ENCODE data around the gene CCDC83.

Gene CCDC83

DNA sequence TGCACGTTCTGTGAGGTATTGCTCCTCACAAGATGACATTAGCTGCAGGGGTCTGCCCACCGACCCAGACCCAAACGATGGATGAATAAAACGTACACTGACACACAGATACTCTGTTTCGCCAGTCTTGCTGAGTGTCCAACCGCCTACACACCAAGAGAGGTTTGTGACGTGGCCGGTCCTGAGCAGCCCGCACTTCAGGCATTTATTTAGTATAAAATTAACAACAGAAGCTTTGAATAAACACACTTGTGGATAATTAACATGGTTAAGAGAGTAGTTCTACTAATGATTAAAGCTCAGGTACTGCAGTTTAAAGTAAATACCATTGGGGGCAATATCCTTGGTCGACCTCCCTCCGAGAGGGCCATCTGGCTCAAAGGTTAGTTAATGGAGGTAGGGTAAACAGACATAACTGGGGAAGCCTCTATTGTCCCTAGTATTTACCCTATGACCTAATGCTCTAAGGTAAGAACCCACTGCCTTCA is 75.7 kb downstream of the CCDC83 start:
- Histone ChIP-seq H3K36me3 (ENCODE audit: insufficient read depth, low read length) (no peaks in the 10 kb centered on the region), H3K4me3 (ENCODE audit: low read depth in 1 of 2, low read length in 2 of 2) (no peak overlapping the region), H3K9me3 (ENCODE audit: low read length) (no peaks in the 10 kb centered on the region), H3K9ac (ENCODE audit: low read length) (no peak overlapping the region), H3K27me3 (ENCODE audit: control insufficient read depth in 1 of 2, insufficient read depth in 2 of 2, low read length in 2 of 2) (no peaks in the 10 kb centered on the region), H3K27ac (ENCODE audit: low read depth, low read length) (no peak overlapping the region), H3K4me1 (ENCODE audit: insufficient read depth, low read length) (no peaks in the 10 kb centered on the region)

DNA sequence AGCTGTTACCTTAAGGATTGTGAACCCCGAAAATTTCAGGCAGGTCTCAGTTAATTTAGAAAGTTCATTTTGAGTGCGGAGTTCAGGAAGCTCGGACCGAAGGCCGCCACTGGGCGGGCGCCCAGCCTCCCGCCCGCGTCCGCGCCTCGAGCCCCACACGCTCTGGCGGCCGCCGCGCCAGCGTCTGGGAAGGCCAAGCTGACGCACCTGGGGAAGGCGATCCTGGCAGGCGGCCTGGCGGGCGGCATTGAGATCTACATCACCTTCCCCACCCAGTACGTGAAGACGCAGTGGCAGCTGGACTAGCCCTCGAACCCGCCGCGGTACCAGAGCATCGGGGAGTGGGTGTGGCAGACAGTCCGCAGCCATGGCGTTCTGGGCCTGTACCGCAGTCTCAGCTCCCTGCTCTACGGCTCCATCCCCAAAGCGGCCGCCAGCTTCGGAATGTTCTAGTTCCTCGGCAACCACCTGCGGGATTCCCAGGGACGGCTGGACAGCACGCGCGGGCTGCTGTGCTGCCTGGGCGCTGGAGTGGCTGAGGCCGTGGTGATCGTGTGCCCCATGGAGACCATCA is 79.5 kb downstream of the CCDC83 start:
- no peaks in the 10 kb centered on the region for H3K27me3 ChIP-seq (ENCODE audit: control insufficient read depth in 1 of 2, insufficient read depth in 2 of 2, low read length in 2 of 2)
- no peaks in the 10 kb centered on the region for H3K36me3 ChIP-seq (ENCODE audit: insufficient read depth, low read length)
- no peak overlapping the region for H3K4me3 ChIP-seq (ENCODE audit: low read depth in 1 of 2, low read length in 2 of 2)
- no peaks in the 10 kb centered on the region for H3K4me1 ChIP-seq (ENCODE audit: insufficient read depth, low read length)
- no peak overlapping the region for H3K27ac ChIP-seq (ENCODE audit: low read depth, low read length)
- H3K9ac ChIP-seq (ENCODE audit: low read length) = no peak overlapping the region
- no peaks in the 10 kb centered on the region for H3K9me3 ChIP-seq (ENCODE audit: low read length)

DNA sequence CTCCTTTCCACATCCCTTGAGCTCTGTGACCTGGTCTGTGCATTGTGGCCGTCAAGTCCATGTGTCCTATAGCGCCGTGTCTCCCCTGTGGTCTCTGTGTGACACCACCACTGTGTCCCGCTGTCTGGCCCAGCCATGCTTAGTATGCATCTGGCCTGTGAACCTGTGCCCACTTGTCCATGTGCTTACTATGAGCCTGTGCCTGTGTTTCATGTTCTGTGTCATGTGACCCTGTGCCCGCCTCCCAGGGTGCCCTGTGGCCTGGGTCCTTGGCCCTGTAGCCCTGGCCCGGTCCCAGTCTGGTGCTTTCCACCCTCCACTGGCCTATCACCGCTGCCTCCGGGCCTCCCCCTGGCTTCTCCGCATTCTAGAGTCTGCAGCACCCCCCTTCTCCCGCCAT is 80.6 kb downstream of the CCDC83 start:
- no peaks in the 10 kb centered on the region for H3K9me3 ChIP-seq (ENCODE audit: low read length)
- no peaks in the 10 kb centered on the region for H3K36me3 ChIP-seq (ENCODE audit: insufficient read depth, low read length)
- H3K4me3 ChIP-seq (ENCODE audit: low read depth in 1 of 2, low read length in 2 of 2) = no peak overlapping the region
- H3K27me3 ChIP-seq (ENCODE audit: control insufficient read depth in 1 of 2, insufficient read depth in 2 of 2, low read length in 2 of 2) = no peaks in the 10 kb centered on the region
- H3K27ac ChIP-seq (ENCODE audit: low read depth, low read length) = no peak overlapping the region
- H3K4me1 ChIP-seq (ENCODE audit: insufficient read depth, low read length) = no peaks in the 10 kb centered on the region
- no peak overlapping the region for H3K9ac ChIP-seq (ENCODE audit: low read length)

DNA sequence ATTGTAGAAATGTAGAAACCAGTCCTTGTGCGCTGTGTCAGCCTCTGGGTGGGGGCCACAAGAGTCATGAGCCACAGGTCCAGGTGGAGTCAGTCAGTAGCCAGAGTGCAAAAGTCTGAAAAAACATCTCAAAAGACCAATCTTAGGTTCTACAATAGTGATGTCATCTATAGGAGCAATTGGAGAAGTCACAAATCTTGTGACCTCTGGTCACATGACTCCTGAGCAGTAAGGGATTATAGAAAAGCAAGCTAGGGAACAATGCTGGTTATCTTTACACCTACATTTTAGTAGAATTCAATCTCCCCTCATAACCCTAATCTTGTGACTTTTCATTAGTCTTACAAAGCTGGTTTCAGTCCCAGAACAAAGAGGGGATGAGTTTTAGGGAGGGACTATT is 82.7 kb downstream of the CCDC83 start:
- Histone ChIP-seq H3K9me3 (ENCODE audit: low read length) (no peaks in the 10 kb centered on the region), H3K27ac (ENCODE audit: low read depth, low read length) (no peak overlapping the region), H3K36me3 (ENCODE audit: insufficient read depth, low read length) (no peaks in the 10 kb centered on the region), H3K4me3 (ENCODE audit: low read depth in 1 of 2, low read length in 2 of 2) (no peak overlapping the region), H3K9ac (ENCODE audit: low read length) (no peak overlapping the region), H3K27me3 (ENCODE audit: control insufficient read depth in 1 of 2, insufficient read depth in 2 of 2, low read length in 2 of 2) (no peaks in the 10 kb centered on the region), H3K4me1 (ENCODE audit: insufficient read depth, low read length) (no peaks in the 10 kb centered on the region)

DNA sequence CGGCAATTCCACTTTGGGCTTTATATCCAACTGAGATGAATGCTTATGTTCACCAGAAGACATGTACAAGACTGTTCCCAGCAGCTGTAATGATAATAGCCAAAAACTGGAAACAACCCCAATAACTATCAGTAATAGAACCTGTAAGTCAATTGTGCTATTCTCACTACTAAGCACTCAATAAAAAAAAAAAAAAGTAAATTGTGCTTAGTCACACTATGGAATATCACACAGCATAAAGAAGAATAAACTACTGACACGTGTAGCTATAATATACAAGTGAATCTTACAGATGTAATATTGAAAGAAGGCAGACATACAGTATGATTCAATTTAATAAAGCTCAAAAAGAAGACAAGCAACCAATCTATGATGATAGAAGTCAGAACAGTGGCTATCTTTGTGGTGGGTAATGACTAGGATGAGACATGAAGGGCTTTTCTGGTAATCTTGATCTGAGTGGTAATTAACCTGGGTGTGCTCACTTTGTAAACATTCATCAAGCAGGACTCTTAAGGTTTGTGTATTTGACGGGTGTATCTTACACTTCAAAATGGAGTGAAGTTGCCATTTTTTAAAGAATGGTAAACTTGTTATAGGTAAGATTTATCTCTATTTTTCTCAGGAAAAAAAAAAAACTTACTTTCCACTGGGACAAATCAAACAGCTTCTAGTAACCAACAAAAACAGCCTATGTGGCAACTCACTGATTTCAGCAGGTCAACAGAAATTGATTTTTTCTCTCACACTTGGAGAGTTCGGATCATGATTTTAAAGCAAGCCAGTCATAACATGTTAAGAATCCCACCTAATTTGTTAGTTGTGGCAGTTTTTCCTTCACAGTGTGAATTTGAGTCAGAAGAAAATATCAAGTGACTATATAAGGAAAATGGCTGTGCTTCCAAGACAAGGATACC is 84.2 kb downstream of the CCDC83 start:
- Histone ChIP-seq H3K4me1 (ENCODE audit: insufficient read depth, low read length) (no peaks in the 10 kb centered on the region), H3K27ac (ENCODE audit: low read depth, low read length) (no peak overlapping the region), H3K9me3 (ENCODE audit: low read length) (no peaks in the 10 kb centered on the region), H3K4me3 (ENCODE audit: low read depth in 1 of 2, low read length in 2 of 2) (no peak overlapping the region), H3K9ac (ENCODE audit: low read length) (no peak overlapping the region), H3K36me3 (ENCODE audit: insufficient read depth, low read length) (no peaks in the 10 kb centered on the region), H3K27me3 (ENCODE audit: control insufficient read depth in 1 of 2, insufficient read depth in 2 of 2, low read length in 2 of 2) (no peaks in the 10 kb centered on the region)

DNA sequence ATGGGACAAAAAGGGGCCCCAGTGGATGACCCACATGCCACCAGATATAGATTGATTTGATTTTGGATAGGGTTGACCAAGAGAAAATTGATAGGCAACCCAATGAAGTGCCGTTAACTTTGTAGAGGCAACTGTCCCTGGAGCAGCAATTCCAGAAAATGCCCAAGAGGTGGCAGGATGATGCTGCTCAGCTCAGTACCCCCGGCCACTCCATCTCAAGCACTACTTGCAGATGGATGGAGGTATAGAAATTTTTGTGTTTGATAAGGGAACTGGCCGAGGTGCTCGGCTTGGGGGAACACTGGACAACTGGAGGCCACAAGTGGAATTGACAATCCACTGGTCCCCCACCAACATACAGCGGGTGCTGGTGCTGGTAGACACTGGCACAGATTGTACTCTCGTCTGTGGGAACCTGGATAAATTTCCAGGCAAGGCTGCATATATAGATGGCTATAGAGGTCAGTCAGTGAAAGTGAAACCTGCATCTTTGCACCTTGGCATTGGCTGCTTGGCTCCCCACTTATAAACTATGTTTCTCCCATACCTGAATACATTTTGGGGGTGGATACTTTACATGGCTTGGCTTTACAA is 86.3 kb downstream of the CCDC83 start:
- Histone ChIP-seq H3K27me3 (ENCODE audit: control insufficient read depth in 1 of 2, insufficient read depth in 2 of 2, low read length in 2 of 2) (no peaks in the 10 kb centered on the region), H3K9me3 (ENCODE audit: low read length) (no peaks in the 10 kb centered on the region), H3K27ac (ENCODE audit: low read depth, low read length) (no peak overlapping the region), H3K4me3 (ENCODE audit: low read depth in 1 of 2, low read length in 2 of 2) (no peak overlapping the region), H3K4me1 (ENCODE audit: insufficient read depth, low read length) (no peaks in the 10 kb centered on the region), H3K36me3 (ENCODE audit: insufficient read depth, low read length) (no peaks in the 10 kb centered on the region), H3K9ac (ENCODE audit: low read length) (no peak overlapping the region)

DNA sequence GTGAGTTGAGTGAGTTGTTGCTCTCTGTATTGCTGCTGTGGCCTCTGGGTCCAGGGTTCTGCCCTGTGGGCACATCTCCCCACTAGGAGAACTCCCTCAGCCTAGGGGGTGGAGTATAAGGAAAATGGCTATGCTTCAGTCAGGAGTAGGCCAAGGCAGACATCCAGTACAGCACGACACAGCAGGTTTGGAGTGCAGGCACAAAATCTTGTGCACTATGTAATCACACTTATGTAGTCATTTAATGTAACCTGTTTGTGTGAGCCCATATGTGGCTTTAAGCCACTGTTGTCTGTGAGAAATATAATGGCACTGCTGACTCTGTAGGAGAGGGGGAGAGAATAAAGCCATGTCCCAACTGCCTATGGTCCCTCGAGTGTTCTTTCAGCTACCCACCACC is 90.1 kb downstream of the CCDC83 start:
- Histone ChIP-seq H3K9me3 (ENCODE audit: low read length) (no peaks in the 10 kb centered on the region), H3K4me3 (ENCODE audit: low read depth in 1 of 2, low read length in 2 of 2) (no peak overlapping the region), H3K36me3 (ENCODE audit: insufficient read depth, low read length) (no peaks in the 10 kb centered on the region), H3K4me1 (ENCODE audit: insufficient read depth, low read length) (peaks cover 12% of the 10 kb centered on the region), H3K27ac (ENCODE audit: low read depth, low read length) (no peak overlapping the region), H3K9ac (ENCODE audit: low read length) (no peak overlapping the region), H3K27me3 (ENCODE audit: control insufficient read depth in 1 of 2, insufficient read depth in 2 of 2, low read length in 2 of 2) (no peaks in the 10 kb centered on the region)

DNA sequence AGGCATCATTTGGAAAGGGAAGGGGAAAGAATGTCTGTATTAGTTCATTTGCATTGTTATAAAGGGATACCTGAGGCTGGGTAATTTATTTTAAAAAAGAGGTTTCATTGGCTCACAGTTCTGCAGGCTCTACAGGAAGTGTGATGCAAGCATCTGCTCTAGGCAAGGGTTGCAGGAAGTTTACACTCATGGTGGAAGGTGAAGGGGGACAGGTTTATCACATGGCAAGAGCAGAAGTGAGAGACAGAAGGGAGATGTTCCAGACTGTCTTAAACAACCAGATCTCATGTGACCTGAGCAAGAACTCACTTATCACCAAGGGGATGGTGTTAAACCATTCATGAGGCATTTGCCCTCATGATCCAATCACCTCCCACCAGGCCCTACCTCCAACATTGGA is 90.6 kb downstream of the CCDC83 start:
- Histone ChIP-seq H3K27ac (ENCODE audit: low read depth, low read length) (no peak overlapping the region), H3K9ac (ENCODE audit: low read length) (no peak overlapping the region), H3K4me3 (ENCODE audit: low read depth in 1 of 2, low read length in 2 of 2) (no peak overlapping the region), H3K9me3 (ENCODE audit: low read length) (no peaks in the 10 kb centered on the region), H3K36me3 (ENCODE audit: insufficient read depth, low read length) (no peaks in the 10 kb centered on the region), H3K4me1 (ENCODE audit: insufficient read depth, low read length) (peaks cover 12% of the 10 kb centered on the region), H3K27me3 (ENCODE audit: control insufficient read depth in 1 of 2, insufficient read depth in 2 of 2, low read length in 2 of 2) (no peaks in the 10 kb centered on the region)

DNA sequence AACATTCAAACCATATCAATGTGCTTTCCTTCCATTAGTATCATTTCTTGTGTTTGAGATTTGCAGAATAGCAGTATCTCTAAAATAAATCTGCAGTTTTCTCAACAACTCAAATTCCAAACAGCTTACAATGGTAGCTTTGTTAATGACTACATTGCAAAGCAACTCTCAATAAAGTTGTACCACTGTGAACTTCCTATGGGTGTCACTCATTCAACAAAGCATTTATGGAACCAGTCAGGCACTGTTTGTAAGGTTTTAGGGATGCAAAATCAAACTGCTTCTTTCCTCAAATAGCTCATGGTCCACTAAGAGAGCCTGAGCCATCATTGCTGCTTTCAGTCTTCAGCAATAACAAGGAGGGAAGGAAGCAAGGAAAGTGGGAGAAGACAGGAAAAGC is 91.0 kb downstream of the CCDC83 start:
- Histone ChIP-seq H3K27ac (ENCODE audit: low read depth, low read length) (no peak overlapping the region), H3K9ac (ENCODE audit: low read length) (no peak overlapping the region)

DNA sequence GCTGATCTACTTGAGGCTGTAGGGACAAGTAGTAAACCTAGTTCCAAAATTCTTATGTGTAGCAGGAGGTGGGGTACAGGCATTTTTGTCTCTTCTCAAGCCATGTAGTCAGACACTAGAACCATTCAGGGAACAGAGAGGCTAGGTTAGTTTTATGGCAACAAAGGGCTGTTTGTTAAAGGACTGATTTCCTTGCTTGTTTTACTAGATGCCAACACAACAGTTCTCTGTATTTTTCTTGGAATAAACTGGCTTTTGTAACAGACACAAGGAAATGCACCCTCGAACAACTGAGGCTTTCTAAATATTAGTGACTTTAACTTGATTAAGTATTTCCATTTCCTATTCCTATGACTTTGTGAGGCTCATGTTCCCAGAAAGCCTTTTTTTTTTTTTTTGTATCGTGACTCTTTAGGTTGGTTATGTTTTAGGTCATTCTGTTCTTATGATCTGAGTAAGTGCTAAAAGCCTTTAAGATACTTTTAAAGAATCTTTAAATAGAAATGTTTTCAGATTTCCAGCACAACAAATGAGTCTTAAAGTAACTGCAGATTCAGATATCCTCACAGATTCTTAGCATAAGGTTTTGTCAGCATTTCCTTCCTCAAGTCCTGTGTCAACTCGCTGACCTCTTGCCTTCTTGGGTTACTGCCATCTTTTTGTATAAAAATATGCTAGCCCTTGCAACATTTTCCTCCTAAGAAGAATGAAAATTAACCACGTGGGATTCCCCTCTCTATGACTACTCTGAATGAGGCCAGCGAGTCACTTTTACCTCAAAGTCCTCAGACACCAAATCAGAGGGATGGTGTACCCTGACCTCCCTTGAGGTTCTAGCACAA is 92.5 kb downstream of the CCDC83 start:
- Histone ChIP-seq H3K4me1 (ENCODE audit: insufficient read depth, low read length) (peaks cover 12% of the 10 kb centered on the region), H3K27me3 (ENCODE audit: control insufficient read depth in 1 of 2, insufficient read depth in 2 of 2, low read length in 2 of 2) (no peaks in the 10 kb centered on the region), H3K36me3 (ENCODE audit: insufficient read depth, low read length) (no peaks in the 10 kb centered on the region), H3K9ac (ENCODE audit: low read length) (no peak overlapping the region), H3K9me3 (ENCODE audit: low read length) (no peaks in the 10 kb centered on the region), H3K4me3 (ENCODE audit: low read depth in 1 of 2, low read length in 2 of 2) (no peak overlapping the region), H3K27ac (ENCODE audit: low read depth, low read length) (no peak overlapping the region)

More for the DNA sequence above, 91.0 kb downstream of the CCDC83 start:
- H3K4me3 ChIP-seq (ENCODE audit: low read depth in 1 of 2, low read length in 2 of 2) = no peak overlapping the region
- H3K4me1 ChIP-seq (ENCODE audit: insufficient read depth, low read length) = peaks cover 12% of the 10 kb centered on the region
- no peaks in the 10 kb centered on the region for H3K36me3 ChIP-seq (ENCODE audit: insufficient read depth, low read length)
- no peaks in the 10 kb centered on the region for H3K9me3 ChIP-seq (ENCODE audit: low read length)
- H3K27me3 ChIP-seq (ENCODE audit: control insufficient read depth in 1 of 2, insufficient read depth in 2 of 2, low read length in 2 of 2) = no peaks in the 10 kb centered on the region

DNA sequence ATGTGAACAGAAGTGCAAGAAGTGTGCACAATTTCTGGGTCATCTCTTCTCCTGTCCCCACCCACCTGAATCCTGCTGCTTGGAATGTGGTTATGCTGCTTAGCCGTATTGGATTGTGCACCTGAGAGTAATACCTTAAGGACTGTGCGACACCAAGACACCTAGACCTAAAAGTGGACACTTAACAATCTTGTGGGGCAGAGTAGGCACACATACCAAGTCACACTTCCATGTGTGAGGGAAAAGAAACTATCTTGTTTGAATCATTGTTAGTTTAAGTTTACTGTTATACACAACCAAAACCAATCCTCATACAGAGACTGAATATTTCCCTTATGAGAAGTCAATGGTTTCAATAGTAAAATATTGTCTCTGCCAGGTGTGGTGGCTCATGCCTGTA is 93.7 kb downstream of the CCDC83 start:
- Histone ChIP-seq H3K27me3 (ENCODE audit: control insufficient read depth in 1 of 2, insufficient read depth in 2 of 2, low read length in 2 of 2) (no peaks in the 10 kb centered on the region), H3K4me1 (ENCODE audit: insufficient read depth, low read length) (peaks cover 12% of the 10 kb centered on the region), H3K4me3 (ENCODE audit: low read depth in 1 of 2, low read length in 2 of 2) (no peak overlapping the region), H3K9ac (ENCODE audit: low read length) (no peak overlapping the region), H3K27ac (ENCODE audit: low read depth, low read length) (no peak overlapping the region), H3K9me3 (ENCODE audit: low read length) (no peaks in the 10 kb centered on the region), H3K36me3 (ENCODE audit: insufficient read depth, low read length) (no peaks in the 10 kb centered on the region)

Measured in muscle layer of colon (tissue), 2 donors.